Right lung (tissue), 5 donors: ENCODE results near the gene CHST12. TPM values are rescaled to one million over a fixed set of nuclear protein-coding genes. Genes with fewer than 3 reads are reported as not detected.
A peak's percentile ranks its signal among the peaks of the same experiment; 100 is the strongest.

Experiments used
- DNase-seq, 2 donors: peaks; one replicate each; pipeline ENCODE4 v3.0.0-alpha.2; 2013
- polyA plus RNA-seq, 5 donors: library from polyadenylated mRNA; unstranded; fragments of 120-200 nt; gene quantifications; one replicate each; pipeline versions ENCODE4 v1.2.1 to v1.2.3, GENCODE V29; 2013; ENCODE audit warnings: inconsistent platforms in 1 of 5, low replicate concordance in 1 of 5; ENCODE audit not compliant: insufficient read length in 5 of 5, insufficient read depth in 1 of 5

Gene CHST12
- polyA plus RNA-seq, 5 donors, result 9.9 to 22.2 (median 13.7) TPM

GRCh38 chr7:2432910-2433712 is 29.7 kb downstream of the CHST12 start:
- no peak for DNase-seq

- DNase-seq, result no peak
Measured at GRCh38 chr7:2433713-2434550, 30.5 kb downstream of the CHST12 start.

- DNase-seq, result no peak
Measured at GRCh38 chr7:2435146-2435545, 31.7 kb downstream of the CHST12 start.

- DNase-seq, result no peak
Measured at GRCh38 chr7:2436341-2437104, 33.1 kb downstream of the CHST12 start.

- DNase-seq, result no peak
Measured at GRCh38 chr7:2437136-2437535, 33.7 kb downstream of the CHST12 start.

GRCh38 chr7:2437537-2438148 is 34.2 kb downstream of the CHST12 start:
- no peak for DNase-seq

GRCh38 chr7:2438186-2438585 is 34.8 kb downstream of the CHST12 start:
- DNase-seq, result no peak

GRCh38 chr7:2438775-2439174 is 35.4 kb downstream of the CHST12 start:
- DNase-seq, result no peak

GRCh38 chr7:2440608-2441245 is 37.3 kb downstream of the CHST12 start:
- peak; percentile 56 to 61 for DNase-seq

- no peak for DNase-seq
Measured at GRCh38 chr7:2441430-2442058, 38.1 kb downstream of the CHST12 start.

- no peak for DNase-seq
Measured at GRCh38 chr7:2443491-2443890, 40.1 kb downstream of the CHST12 start.

GRCh38 chr7:2444476-2444875 is 41.1 kb downstream of the CHST12 start:
- DNase-seq, result no peak

GRCh38 chr7:2445047-2445446 is 41.6 kb downstream of the CHST12 start:
- no peak for DNase-seq

- DNase-seq, result no peak
Measured at GRCh38 chr7:2445898-2446555, 42.6 kb downstream of the CHST12 start.

- DNase-seq, result no peak
Measured at GRCh38 chr7:2446676-2447075, 43.3 kb downstream of the CHST12 start.

- no peak for DNase-seq
Measured at GRCh38 chr7:2450198-2451107, 47.0 kb downstream of the CHST12 start.

GRCh38 chr7:2451171-2452073 is 48.0 kb downstream of the CHST12 start:
- DNase-seq, result peak; percentile 70 to 72

- DNase-seq, result no peak
Measured at GRCh38 chr7:2452074-2452507, 48.7 kb downstream of the CHST12 start.
